GM18867 (cell line): ENCODE data around the gene ZMYND11.
A peak's percentile ranks its signal among the peaks of the same experiment; 100 is the strongest.

Experiments used
- ATAC-seq: cut with Tn5 transposase; IDR thresholded peaks from one replicate; pipeline ENCODE4 v1.9.1; 2021; ENCODE audit warnings: mild to moderate bottlenecking, moderate library complexity; ENCODE audit not compliant: unreplicated experiment

Gene ZMYND11

DNA sequence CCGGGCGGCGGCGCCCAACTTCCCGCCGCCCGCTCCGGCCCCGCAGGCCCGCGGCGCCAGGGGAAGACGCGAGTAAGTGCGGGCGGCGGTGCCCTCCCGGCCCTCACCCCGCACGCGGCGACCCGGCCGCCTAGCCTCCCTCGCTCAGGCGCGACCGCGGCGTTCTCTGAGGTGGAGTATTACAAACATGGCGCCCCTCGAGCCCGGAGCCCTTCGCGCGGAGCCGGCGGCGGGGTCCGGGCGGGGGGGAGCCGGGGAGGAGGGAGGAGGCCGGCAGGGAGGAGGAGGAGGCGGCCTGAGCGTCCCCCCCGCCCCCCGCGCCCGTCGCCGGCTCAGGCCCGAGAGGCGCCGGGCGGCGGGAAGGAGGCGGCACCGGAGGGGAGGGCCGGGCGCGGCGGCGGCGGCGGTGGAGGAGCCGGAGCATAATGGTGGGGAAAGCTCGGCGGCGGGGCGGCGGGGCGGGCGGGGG, at the start of gene ZMYND11:
Gene ZMYND11, plus strand, starts transcription at position 324 of the 469 bp plus-strand sequence. CDS start 44,558 bp downstream, outside the sequence.
- peak; percentile 52 for ATAC-seq

- ATAC-seq: no peak
Observed at GRCh38 chr10:86031-86430, 49.2 kb upstream of the ZMYND11 start.

DNA sequence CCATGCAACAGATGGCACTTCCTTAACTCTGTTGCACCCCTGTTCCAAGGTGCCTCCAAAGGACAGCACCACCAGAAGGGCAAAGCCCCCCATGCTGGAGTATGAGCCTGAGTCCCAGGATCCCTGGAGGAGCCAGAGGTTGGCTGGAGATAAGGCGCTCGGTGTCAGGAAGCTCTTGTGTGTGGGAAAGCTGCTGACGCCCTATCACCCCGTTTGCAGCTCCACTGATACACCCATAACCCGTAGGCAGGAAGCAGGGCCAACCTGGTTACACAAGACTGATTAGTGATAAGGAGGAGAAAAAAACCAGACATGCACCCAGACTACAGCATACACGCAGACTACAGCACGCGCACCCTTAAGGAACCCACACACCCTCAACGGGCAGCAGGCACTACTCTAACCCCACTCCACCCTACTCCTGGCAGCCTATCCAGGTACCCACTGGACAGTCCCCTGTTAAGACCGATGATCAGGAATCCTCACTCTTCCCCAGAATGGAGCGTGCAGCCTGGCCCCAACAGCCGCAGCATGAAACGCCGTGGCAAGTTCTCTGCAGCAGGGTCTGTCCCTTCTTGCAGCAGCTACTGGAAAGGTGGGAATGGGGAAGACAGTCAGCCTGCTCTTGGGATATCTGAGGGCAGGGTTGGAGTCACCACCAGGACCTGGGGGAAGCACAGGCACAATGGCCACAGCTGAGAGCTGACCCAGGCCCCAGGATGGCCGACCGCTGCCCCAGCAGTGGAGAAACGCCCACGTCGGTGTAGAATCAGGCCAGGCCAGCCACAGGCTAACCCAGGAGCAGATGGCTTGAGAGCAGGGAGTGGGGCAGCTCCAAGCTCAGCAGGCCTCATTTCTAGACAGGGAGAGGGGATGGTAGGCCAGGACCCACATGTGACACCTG, 47.8 kb upstream of the ZMYND11 start:
- no peak for ATAC-seq

- no peak for ATAC-seq
Observed at GRCh38 chr10:88253-88652, 47.0 kb upstream of the ZMYND11 start.

DNA sequence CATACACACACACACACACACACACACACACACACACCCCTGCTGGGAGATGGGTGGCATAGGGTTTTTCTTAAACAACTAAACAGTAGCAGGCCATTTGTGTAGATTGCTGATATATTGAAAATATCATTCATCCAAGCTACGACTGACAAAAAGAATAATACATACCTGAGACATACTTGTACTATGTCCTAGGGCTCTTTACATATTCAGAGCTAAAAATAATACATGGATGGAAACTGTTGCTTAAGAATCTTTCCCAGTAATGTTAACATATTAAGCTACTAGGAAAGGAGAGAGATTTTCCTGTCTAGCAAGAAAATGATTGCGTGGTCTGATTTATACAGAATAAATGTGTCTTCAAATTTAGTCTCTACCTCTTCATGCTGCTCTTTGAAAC, 46.0 kb upstream of the ZMYND11 start:
- ATAC-seq: no peak

GRCh38 chr10:90161-90560, 45.1 kb upstream of the ZMYND11 start:
- ATAC-seq: no peak

- no peak for ATAC-seq
Observed at GRCh38 chr10:91313-91712, 43.9 kb upstream of the ZMYND11 start.

- no peak for ATAC-seq
Observed at GRCh38 chr10:92153-92552, 43.1 kb upstream of the ZMYND11 start.

DNA sequence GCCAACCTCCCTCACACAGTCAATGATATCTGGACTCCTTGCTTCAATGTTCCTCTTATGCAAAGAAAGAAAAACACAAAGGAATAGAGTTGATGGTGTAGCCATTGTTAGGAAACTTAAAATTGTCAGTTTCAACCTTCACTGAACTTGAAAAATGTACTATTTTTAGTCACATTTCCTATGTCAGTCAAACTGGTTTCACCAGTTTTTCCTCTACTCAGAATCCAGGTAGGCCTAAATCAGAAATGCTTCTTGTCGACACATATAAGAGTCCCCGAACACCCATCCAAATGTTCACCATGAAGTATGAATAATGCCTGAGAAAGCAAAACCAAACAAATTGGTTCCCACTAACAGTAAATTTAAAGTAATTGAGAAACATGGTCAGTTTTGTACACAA, 42.4 kb upstream of the ZMYND11 start:
- no peak for ATAC-seq

GRCh38 chr10:94613-95012, 40.6 kb upstream of the ZMYND11 start:
- ATAC-seq: no peak

- no peak for ATAC-seq
Observed at GRCh38 chr10:95356-96115, 39.7 kb upstream of the ZMYND11 start.

- no peak for ATAC-seq
Observed at GRCh38 chr10:96466-96865, 38.8 kb upstream of the ZMYND11 start.

GRCh38 chr10:104416-104815, 30.8 kb upstream of the ZMYND11 start:
- no peak for ATAC-seq

DNA sequence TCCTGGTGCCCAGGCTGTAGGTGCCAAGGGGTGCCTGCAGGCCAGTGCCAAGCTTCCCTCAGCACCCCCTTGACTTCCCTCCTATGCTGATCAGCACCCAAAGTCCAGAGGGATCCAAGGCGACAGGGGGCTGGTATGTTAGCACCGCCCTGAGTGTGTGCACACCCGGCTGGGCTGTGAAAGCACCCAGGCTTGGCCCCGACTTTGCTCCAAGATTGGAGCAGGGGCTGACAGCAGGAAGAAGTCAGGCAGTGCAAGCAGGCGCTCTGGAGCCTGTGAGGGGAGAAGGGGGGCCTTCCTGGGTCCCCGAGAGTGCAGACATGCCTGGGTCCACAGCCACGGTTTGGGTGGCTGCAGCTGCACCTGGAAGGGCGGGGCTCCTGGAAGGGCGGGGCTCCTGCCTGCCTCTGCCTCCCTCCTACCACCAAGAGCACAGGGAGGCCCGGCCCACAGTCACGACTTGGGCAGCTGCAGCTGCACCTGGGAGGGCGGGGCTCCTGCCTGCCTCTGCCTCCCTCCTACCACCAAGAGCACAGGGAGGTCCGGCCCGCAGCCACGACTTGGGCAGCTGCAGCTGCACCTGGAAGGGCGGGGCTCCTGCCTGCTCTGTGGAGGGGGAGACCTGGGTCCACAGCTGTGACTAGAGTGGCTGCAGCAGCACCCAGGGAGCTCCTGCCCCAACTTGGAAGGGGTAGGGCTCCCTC, 30.2 kb upstream of the ZMYND11 start:
- no peak for ATAC-seq

DNA sequence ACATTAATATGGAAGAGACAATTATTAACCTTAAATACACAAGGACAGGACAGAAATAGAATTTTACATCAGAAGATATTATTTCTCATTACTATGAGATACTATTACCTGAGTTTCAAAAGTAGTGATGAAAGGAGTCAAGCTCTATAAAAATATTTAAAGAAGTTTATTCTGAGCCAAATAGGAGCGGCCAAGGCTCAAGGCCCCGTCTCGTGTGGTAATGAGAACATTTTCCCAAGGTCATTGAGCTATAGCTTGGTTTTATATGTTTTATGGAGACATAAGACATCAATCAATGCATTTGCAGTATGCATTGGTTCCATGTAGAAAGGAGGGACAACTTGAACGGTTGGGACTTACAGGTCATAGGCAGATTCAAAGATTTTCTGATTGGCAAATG, 29.4 kb upstream of the ZMYND11 start:
- ATAC-seq: no peak

- no peak for ATAC-seq
Observed at GRCh38 chr10:106740-107139, 28.5 kb upstream of the ZMYND11 start.

DNA sequence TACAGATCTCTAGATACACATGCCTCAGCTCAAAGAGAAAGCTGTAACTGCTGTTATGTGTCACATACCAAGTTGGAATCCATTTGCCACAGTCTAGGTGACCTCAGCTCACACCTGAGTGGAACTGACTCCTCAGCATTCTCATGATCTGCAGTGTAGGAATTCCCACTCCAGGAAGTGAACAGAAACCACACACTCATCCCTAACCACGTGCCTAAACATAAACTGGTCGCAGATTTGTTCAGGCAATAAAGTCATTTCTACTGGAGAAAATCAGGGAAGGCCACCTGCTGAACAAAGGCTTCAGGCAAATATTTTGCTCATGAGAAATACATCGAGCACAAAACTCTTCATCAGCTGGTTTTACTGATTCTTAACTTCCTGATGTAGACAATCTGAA, 23.0 kb upstream of the ZMYND11 start:
- no peak for ATAC-seq

GRCh38 chr10:124874-125273, 10.4 kb upstream of the ZMYND11 start:
- no peak for ATAC-seq

DNA sequence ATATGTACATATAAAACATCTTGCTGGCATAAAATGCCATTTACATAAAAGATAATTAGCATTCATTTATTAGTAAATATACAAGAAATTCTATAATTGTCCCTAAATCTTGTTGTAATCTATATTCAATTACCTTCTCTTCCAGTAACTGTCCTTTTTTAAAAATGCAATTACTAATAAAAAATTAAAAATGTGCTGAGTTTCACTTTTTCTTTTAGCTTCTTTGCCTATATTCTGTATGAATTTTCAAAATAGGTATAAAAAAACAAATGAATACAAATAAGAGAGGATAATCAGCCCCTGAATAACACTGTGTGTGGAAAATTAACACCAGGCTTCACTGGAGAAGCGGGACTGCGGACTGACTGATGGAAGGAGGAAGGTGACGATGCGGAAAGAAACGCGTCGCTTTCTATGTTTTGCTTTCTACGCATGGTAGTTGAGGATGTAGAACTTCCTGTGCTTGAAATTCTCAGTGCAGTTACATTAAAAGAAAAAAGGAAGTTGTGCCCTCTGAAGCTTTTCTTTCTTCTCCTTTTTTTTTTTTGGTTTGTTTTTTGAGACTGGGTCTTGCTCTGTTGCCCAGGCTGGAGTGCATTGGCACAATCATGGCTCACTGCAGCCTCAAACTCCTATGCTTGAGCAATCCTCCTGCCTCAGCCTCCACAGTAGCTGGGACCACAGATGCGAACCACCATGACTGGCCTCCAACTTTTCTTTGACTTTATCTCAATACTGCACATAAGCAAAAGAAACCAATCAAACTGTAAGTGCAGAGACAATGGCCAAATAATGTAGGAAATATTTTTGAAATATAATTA, 7.4 kb upstream of the ZMYND11 start:
- ATAC-seq: peak; percentile 91

- ATAC-seq: no peak
Observed at GRCh38 chr10:129810-130209, 5.4 kb upstream of the ZMYND11 start.
